Epithelial cell of proximal tubule (primary cell): ENCODE measurements around the gene CCDC88A. TPM values are rescaled to one million over a fixed set of nuclear protein-coding genes. Genes with fewer than 3 reads are reported as not detected.
"Not testable (repeated sequence)": the region's sequence is repeated elsewhere in the genome, so short reads cannot be mapped to it uniquely, and the experiment has no call there.

Source experiments
- DNase-seq: peaks from one replicate; pipeline ENCODE4 v3.0.0-alpha.2; 2011; ENCODE audit warnings: low read depth
- H3K4me3 ChIP-seq: 2 replicates; pipeline ENCODE4 v1.5.1; 2011; ENCODE audit warnings: low read depth, mild to moderate bottlenecking, low read length
- CTCF ChIP-seq: conservative IDR thresholded peaks from 2 replicates; pipeline ENCODE4 v1.5.1; 2012; ENCODE audit warnings: low read depth, mild to moderate bottlenecking, low read length
- total RNA-seq: library from RNA; depleted of rRNA; stranded (reverse); fragments of >200 nt; gene quantifications from 2 replicates; pipeline ENCODE4 v1.2.3, GENCODE V29; 2015

The CCDC88A gene
- total RNA-seq, 1 donor from 2014 or later = 28.3 TPM

- H3K4me3 ChIP-seq = no peak overlapping the region
- no peak for TF ChIP-seq CTCF
- no peak for DNase-seq
Observed at GRCh38 chr2:55242617-55243016, 177.0 kb downstream of the CCDC88A start.

- not testable (repeated sequence) for H3K4me3 ChIP-seq
Observed at GRCh38 chr2:55241582-55241981, 178.1 kb downstream of the CCDC88A start.

GRCh38 chr2:55239656-55240222, 179.9 kb downstream of the CCDC88A start:
- DNase-seq = no peak
- no peak overlapping the region for H3K4me3 ChIP-seq
- TF ChIP-seq CTCF = no peak

More at GRCh38 chr2:55241582-55241981, 178.1 kb downstream of the CCDC88A start:
- not testable (repeated sequence) for DNase-seq

Other genes with a start within 250 kb of the CCDC88A start
- 3.8 and 8.6 TPM in 2 replicates for gene CLHC1, start 187.6 kb downstream of the CCDC88A start, total RNA-seq
- gene RPS27A, start 187.2 kb downstream of the CCDC88A start, total RNA-seq = 2,460 and 3,784 TPM in 2 replicates
- 22.7 and 27.8 TPM in 2 replicates for gene MTIF2, start 150.6 kb downstream of the CCDC88A start, total RNA-seq
- gene CFAP36, start 99.9 kb upstream of the CCDC88A start, total RNA-seq = 10.3 and 19.0 TPM in 2 replicates
- 35.2 and 43.4 TPM in 2 replicates for gene PPP4R3B, start 197.8 kb upstream of the CCDC88A start, total RNA-seq